GM21576 (cell line): ENCODE data around the gene LRRK1.

Experiments used
- ATAC-seq: cut with Tn5 transposase; IDR thresholded peaks from one replicate; pipeline ENCODE4 v1.9.1; 2021; ENCODE audit warnings: mild to moderate bottlenecking, moderate library complexity; ENCODE audit not compliant: unreplicated experiment

The LRRK1 gene, protein sequence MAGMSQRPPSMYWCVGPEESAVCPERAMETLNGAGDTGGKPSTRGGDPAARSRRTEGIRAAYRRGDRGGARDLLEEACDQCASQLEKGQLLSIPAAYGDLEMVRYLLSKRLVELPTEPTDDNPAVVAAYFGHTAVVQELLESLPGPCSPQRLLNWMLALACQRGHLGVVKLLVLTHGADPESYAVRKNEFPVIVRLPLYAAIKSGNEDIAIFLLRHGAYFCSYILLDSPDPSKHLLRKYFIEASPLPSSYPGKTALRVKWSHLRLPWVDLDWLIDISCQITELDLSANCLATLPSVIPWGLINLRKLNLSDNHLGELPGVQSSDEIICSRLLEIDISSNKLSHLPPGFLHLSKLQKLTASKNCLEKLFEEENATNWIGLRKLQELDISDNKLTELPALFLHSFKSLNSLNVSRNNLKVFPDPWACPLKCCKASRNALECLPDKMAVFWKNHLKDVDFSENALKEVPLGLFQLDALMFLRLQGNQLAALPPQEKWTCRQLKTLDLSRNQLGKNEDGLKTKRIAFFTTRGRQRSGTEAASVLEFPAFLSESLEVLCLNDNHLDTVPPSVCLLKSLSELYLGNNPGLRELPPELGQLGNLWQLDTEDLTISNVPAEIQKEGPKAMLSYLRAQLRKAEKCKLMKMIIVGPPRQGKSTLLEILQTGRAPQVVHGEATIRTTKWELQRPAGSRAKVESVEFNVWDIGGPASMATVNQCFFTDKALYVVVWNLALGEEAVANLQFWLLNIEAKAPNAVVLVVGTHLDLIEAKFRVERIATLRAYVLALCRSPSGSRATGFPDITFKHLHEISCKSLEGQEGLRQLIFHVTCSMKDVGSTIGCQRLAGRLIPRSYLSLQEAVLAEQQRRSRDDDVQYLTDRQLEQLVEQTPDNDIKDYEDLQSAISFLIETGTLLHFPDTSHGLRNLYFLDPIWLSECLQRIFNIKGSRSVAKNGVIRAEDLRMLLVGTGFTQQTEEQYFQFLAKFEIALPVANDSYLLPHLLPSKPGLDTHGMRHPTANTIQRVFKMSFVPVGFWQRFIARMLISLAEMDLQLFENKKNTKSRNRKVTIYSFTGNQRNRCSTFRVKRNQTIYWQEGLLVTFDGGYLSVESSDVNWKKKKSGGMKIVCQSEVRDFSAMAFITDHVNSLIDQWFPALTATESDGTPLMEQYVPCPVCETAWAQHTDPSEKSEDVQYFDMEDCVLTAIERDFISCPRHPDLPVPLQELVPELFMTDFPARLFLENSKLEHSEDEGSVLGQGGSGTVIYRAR (N-terminal part only)

DNA sequence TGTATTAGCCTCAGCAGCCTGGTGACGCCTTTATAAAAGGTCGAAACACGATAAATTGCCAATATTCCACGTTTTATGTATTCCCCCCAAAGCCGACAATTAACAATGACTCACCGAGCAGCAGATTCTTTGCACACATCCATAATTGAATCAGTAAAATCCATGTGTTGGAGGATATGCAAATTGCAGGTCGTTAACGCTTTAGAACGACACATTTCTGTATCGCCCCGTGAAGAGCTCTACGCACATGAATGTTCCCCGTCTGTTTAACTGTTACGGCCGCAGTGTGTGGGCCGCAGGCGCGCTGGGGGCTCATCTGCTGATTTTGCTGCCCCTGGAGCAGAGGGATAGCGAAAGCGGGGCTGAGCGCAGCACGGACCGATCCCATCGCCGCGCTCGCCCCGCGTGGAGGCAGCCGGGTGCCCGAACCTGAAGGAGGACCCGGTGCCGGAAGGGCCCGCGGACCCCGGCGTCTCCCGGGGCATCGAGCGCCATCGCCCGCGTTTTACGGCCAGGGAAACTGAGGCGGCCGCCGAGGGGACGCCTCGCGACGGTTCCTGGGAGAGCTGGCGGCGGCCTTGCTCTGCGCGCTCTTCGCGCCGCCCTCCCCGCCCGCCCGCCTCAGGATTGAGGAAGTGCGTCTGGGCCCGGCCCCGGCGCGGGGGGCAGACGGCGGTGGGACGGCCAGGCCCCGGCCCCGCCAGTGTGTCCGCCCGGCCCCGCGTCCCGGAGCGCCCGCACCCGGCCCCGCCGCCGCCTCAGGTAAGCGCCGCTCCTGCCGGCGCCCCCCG is at the start of gene LRRK1:
LRRK1 (plus strand) TSS at position 668 of the 791 bp plus-strand sequence. CDS start 5,276 bp downstream, outside the sequence.
- no peak for ATAC-seq

DNA sequence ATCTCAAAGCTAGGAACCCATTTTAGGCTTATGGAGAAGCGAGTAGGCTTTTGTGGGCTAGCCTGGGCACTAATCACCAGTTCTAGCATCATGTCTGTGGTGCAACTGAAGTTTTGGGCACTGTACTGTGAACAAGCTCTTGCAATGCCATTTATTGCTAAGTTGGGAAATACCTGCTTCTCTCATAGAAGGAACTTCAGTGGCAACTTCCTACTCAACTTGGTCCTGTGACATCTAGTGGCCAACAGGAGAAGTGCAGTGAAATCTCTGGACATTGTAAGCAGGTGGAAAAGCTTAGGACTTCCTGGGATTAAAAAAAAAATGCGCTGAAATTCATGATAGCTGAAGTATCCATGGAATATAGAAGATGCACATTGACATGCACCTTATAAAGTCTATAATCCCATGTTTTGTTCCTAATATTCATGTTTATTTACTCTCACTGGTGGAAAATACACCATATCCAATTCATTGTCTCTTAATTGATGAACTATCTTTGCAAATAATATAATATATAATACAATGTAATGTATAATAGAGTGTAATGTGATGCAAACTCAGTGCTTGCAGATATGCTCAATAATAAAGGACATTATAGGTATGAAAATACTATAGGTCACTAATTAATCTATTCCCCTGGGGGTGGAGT is 46.0 kb upstream of the LRRK1 start:
- peak; percentile 66 for ATAC-seq

DNA sequence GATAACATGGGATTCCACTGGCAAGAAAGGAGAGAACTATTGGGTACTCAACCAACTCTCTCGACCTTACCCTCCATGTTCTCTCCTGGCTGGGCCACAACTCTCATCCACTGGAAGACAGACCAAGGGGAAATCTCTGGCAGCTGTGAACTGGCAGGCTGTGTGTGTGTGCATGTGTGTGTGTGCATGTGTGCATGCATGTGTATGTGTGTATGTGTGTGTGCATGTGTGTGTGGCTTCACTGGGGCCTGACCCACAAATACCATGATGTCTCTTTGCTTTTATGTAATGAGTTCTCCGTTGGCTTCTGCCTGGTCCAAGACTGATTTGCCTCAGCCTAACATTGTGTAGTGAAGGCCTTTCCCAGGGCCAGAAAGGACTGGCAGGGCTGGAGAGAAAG is 43.7 kb upstream of the LRRK1 start:
- no peak for ATAC-seq

DNA sequence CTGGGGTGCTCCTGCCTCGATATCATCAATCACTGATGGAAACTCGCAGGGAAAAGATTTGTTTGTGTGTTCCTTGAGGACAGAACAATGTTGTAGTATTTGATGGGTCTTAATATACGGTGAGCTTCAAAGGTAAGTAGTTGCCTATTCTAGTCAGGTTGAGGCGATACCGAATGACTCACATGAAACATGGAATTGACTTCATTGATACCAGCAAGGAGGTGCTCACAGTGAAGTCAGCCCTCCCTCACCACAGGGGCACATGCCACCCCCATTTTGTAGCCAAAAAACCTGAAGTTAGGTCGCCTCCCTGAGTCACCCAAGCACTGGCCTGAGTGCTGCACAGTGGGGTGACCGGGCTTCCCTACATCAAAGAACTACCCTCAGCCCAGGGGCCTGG is 43.2 kb upstream of the LRRK1 start:
- no peak for ATAC-seq

DNA sequence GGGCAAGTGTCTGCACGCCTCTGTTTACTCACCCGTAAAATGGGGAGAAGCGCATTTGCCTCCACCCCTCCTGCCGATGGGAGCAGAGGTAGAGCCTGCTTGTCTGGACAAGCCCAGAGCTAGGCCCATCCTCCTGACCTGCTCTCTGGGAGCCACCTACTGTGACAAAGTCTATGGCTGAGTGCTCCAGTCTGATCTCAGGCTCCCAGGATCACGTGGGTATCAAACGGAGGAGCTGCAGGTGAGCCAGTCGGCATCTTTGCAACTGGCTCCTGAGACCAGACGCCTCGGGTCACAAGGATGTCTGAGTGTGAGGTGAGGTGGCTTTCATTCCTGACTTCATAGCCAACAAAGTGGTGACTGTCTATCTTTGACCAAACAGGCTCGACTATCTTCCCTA is 41.6 kb upstream of the LRRK1 start:
- ATAC-seq, result no peak

DNA sequence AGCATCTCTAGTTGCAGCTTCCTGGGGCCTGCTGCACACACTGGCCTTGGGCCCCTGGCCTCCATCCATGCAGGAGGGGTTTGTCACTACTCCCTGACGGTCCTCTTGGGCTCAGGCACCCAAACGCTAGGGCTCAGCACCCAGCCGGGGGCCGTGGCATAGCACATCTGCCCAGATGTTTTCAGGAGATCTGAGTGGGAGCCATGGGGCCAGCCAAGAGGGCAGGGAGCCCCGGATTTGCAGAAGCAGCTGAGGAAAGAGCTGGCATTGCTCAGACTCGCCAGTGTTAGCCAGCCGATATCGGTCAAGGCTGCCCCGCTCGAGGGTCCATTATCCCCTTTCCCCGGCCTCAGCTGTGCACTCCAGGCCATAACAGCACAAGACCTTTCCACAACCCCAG is 41.0 kb upstream of the LRRK1 start:
- no peak for ATAC-seq

DNA sequence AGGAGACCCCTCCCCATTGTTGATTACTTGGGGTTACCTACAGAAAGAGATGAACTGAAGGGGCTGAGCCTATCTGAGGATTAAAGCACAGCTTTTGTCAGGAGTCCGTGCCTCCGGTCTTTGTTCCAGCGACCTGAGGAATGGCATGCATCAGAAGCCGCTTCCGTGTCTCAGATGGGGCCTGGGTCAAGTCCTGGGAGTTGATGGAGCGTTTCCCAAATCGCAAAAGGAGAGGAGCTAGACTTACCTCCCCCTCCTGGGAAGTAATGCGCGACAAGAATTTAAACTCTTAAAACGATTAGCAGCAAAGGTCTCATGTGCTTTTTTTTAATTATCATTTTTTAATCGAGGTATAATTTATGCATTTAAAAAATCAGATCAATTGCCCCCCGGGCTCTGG is 40.5 kb upstream of the LRRK1 start:
- ATAC-seq, result no peak

DNA sequence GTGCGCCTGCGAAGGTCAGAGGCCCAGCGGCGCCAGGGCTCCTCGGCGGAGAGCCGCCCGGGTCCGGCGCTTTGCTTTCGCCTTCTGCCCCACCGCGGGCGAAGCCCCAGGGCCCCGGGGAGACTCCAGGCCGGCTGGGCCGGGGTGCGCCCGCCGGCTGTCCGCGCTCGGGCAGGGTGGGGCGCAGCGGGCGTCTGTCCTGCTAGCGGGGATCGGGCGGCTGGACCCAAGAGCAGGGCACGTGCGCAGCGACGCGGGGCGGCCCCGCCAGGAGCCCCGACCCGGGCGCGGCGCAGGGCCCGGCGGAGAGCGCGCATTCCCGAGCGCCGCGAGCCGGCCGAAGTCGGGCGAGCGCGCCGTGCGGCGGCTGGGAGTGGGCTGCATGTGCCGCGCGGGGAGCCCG is 40.1 kb upstream of the LRRK1 start:
- ATAC-seq, result no peak

DNA sequence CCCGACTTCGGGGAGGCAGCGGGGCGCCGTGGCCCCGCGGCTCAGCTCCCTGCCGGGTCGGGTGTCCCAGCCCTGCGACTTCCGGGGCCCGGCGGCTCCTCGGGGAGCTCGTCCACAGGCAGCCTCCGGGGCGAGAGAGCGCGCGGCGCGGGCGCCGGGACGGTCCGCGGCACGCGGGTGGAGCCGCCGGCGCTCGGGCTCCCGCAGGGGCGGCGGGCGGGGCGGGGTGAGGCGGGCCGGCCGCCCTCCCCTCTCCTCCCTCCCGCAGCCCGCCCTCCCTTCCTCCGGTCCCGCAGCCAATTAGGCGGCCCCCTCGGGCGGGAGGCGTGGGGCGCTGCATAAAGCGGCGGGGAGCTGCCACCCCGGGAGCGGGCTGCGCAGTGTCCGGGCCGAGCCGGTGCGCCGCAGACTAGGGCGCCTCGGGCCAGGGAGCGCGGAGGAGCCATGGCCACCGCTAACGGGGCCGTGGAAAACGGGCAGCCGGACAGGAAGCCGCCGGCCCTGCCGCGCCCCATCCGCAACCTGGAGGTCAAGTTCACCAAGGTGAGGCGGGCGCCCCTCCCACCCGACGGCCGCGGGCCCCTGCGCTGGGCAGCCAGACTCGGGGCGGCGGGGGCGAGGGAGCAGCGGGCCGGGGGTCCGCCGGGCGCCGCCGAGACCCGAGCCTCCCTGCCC is 39.6 kb upstream of the LRRK1 start, which contains the start of gene ALDH1A3:
ALDH1A3 (plus strand) TSS at position 368 of the 675 bp plus-strand sequence; CDS start at position 445, 77 bp downstream.
- no peak for ATAC-seq

DNA sequence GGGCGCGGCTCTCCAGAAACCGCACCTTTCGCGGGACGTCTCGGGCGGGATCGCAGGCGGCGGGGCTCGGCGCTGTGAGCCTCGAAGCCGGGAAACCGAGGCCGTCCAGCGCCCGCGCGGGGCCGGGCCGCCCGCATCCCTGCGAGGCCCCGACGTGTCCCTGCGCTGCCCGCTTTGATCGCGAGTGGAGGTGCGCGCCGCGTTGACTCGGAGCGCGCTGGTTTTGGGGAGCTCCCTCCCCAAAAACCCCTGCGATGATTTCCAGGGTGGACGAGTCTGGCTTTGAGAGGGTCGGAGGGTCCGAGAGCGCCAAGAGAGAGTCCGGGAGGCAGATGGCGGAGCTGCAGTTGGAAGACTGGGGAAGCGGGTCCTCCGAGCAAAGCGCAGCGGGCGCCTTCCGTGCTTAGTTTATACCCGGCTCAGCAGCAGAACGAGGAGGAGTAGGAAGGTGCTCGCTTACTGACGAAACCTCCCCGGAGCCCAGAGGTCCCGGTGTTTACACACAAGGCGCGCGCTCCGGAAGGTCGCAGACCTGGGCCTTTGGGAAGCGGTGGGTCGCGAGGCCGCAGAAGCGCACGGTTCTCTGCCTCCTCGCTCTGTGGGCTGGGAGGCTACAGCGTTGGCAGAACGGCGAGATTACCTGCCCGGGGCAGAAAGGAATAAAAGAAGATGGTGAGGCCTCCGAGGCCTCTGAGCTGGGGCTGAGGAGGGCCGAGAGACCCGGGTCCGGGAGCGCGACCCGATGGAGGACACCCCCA is 38.8 kb upstream of the LRRK1 start:
- ATAC-seq, result no peak

DNA sequence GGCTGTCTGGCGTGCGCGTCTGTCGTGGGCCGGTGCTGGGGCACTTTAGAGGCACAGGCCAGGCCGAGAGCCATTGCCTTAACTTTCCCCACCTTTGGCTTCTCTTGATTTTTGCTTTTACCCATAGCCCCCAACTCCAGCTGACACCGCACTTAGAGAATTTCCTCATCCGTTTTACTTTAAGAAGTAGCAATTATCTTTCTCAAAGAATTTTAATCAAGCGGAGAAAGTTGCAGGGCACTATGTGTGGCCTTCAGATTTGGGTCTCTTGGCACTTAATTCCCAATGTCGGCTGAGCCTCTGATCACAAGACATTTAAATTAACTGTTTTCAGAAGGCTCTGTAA is 38.3 kb upstream of the LRRK1 start:
- ATAC-seq, result no peak

DNA sequence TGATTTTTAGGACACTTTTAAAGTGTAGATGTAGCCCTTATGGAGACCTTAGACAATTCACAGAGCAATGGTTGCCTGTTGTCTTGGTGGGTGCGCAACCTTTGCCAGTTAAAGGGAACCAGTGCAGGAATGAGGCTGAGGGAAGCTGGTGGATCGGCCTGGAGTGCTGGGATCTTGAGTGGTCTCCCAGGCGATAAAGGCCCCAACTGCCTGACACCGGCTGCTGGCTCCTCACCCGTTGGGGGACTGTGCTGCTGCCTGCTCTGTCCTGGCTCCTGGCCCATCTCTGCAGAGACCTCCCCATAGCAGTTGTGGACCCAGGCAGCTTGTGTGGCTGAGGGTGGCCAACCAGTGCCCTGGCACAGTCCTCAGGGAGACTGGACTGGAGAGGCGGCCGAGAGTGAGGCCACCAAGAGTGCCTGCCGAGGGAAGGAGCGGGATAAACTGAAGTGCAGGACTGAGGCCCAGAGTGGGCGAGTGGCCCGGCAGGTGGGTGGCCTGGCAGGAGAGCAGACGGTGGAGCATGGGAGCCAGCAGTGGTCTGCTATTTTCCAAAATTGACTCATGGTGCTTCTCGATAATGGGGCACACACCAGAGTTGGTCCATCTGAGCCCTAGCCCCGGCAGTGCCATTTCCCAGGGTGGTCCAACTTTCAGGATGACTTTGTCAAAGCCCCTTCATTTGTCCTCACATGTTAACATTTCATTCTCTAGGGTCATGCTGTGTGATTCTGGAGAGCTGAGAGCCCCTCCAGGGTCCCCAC is 37.4 kb upstream of the LRRK1 start:
- no peak for ATAC-seq

DNA sequence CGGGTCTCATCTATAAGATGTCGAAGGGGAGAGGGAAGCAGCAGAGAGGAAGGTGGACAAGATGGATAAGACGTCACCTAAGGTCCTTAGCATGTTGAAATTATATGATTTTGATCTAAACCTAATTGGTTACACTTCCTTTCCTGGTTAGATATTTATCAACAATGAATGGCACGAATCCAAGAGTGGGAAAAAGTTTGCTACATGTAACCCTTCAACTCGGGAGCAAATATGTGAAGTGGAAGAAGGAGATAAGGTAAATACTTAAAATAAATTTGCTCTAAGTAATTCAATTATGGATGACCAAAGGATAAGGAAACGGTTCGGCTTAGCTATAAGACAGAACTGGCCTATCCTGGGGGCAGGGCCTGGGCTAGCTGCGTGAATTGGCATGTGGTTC is 34.0 kb upstream of the LRRK1 start:
- no peak for ATAC-seq

DNA sequence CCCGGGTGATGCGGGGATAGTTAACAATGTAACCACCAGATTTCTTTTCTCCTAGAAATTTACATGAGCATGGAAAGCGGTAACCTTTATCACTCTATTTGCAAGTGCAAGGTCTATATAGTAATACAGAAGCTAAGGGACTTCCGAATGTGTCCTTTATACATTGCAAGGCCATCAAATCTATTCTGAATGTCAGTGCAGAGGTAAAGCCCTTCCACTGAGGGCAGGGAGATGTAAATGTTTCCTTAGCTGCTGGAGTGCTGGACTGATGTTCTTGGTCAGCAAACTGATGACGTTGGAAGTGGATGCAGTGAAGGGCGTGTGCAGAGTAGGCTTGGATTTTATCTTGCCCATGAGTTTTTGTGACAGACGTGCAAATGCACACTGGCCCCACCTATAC is 33.3 kb upstream of the LRRK1 start:
- no peak for ATAC-seq

DNA sequence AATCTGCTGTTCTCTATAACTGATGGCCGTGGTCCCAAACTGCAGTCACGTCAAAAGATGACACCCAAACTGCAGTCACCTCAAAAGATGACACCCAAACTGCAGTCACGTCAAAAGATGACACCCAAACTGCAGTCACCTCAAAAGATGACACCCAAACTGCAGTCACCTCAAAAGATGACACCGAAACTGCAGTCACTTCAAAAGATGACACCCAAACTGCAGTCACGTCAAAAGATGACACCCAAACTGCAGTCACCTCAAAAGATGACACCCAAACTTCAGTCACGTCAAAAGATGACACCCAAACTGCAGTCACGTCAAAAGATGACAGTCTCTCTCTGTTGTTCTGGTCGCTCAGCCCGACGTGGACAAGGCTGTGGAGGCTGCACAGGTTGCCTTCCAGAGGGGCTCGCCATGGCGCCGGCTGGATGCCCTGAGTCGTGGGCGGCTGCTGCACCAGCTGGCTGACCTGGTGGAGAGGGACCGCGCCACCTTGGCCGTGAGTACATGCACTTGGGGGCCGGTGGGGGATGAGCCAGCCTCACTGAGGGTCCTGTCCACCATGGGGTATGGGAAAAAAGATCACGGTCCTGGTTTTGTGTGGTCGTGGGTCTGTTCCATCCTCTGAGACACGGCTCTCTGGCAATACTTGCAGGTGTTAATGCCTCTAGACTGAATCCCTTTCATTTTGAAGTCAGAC is 31.8 kb upstream of the LRRK1 start:
- no peak for ATAC-seq

DNA sequence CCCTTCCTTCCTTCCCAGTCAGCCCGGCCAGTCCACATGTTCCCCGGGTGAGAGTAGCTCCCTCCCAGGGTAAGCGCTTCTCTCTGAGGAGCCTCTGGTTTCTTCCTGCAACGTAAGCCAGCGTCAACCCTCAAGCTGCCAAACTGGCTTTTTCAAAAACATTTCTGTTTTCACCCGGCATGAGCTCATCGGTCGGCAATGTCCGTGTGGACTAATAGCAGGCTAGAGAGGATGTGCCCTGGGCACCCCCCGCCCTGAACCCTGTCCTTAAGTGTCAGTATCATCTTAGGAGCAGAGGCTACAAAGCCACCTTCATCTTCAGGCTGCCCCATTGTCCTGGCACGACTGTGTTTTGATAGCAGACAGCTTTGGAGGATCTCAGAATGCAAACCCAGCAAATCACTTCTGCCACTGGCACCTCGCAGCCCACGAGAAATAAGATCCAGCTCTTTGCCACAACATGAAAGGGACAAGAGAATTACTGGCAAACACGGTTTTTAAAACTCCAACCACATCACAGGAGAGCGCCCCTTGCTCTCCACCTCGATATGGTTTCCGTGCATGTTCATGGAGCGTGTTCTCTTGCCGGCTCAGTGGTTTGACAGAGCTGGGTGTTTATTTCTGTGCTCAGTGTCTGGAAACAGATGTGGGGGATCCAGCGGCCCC is 29.6 kb upstream of the LRRK1 start:
- no peak for ATAC-seq
